ENCODE results near the gene ZNF430.

- TF ChIP-seq, protein P1, sequence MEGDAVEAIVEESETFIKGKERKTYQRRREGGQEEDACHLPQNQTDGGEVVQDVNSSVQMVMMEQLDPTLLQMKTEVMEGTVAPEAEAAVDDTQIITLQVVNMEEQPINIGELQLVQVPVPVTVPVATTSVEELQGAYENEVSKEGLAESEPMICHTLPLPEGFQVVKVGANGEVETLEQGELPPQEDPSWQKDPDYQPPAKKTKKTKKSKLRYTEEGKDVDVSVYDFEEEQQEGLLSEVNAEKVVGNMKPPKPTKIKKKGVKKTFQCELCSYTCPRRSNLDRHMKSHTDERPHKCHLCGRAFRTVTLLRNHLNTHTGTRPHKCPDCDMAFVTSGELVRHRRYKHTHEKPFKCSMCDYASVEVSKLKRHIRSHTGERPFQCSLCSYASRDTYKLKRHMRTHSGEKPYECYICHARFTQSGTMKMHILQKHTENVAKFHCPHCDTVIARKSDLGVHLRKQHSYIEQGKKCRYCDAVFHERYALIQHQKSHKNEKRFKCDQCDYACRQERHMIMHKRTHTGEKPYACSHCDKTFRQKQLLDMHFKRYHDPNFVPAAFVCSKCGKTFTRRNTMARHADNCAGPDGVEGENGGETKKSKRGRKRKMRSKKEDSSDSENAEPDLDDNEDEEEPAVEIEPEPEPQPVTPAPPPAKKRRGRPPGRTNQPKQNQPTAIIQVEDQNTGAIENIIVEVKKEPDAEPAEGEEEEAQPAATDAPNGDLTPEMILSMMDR (IDR thresholded peaks at IDR 0.05) = no peak
- TF ChIP-seq ZFX (IDR thresholded peaks at IDR 0.05; ENCODE audit: borderline replicate concordance) = no peak
These were observed 3.4 kb downstream of the ZNF430 start for GRCh38 chr19:21023901-21024300.
